Transverse colon (tissue), 4 donors: Measurements from ENCODE around the gene RAB11FIP5. TPM values are rescaled to one million over a fixed set of nuclear protein-coding genes. Genes with fewer than 3 reads are reported as not detected.

Experiments
- DNase-seq: peaks from one replicate; pipeline ENCODE4 v3.0.0-alpha.2; 2019
- H3K27ac ChIP-seq, 4 donors: fragments of 200-600 bp; sonication (generic); 2 replicates each; pipeline ENCODE4 v1.5.1; 2016 to 2018; ENCODE audit warnings: inconsistent platforms in 4 of 4
- H3K27me3 ChIP-seq: fragments of 200-600 bp; sonication (generic); 2 replicates; pipeline ENCODE4 v1.5.1; 2017; ENCODE audit warnings: inconsistent platforms
- H3K36me3 ChIP-seq, 4 donors: fragments of 200-600 bp; sonication (generic); 2 replicates each; pipeline ENCODE4 v1.5.1; 2017 to 2019; ENCODE audit warnings: inconsistent platforms in 4 of 4
- H3K4me1 ChIP-seq, 4 donors: fragments of 200-600 bp; sonication (generic); 2 replicates each; pipeline ENCODE4 v1.5.1; 2017 to 2020; ENCODE audit warnings: inconsistent platforms in 4 of 4
- H3K4me3 ChIP-seq, 4 donors: fragments of 200-600 bp; sonication (generic); 1 replicate in 1 of 4; 2 replicates in 3 of 4; pipeline versions ENCODE4 v1.5.1 to v1.6.1; 2017 to 2019; ENCODE audit warnings: inconsistent platforms in 4 of 4
- H3K9me3 ChIP-seq, 2 donors: fragments of 200-600 bp; sonication (generic); 2 replicates each; pipeline ENCODE4 v1.5.1; 2017 to 2019; ENCODE audit warnings: inconsistent platforms in 2 of 2
- EP300 ChIP-seq: sonication (generic); formaldehyde crosslinking; IDR thresholded peaks from one replicate; pipeline ENCODE4 v1.6.1; 2017; ENCODE audit warnings: antibody characterized with exemption, low read depth
- POLR2A ChIP-seq: fragments of 450-650 bp; IDR thresholded peaks from one replicate; pipeline ENCODE4 v1.6.1; 2016; ENCODE audit warnings: antibody characterized with exemption, mild to moderate bottlenecking, moderate library complexity
- POLR2AphosphoS5 ChIP-seq, 3 donors: sonication (generic); formaldehyde crosslinking; IDR thresholded peaks; one replicate each; pipeline ENCODE4 v1.6.1; 2016; ENCODE audit warnings: antibody characterized with exemption in 3 of 3
- WGBS, 2 donors: methylation state at CpG; one replicate each; pipeline ENCODE4 v1.1.5; 2018; ENCODE audit warnings: low coverage in 1 of 2; 5-methylcytosine and 5-hydroxymethylcytosine counted together
- in situ Hi-C, 4 donors: fragments of 200-750 bp; cut with MboI; loops; one replicate each; pipeline versions ENCODE4 v1.15.0 to v1.15.1; 2017; ENCODE audit warnings: low sequenced_read_pairs in 3 of 4, low pct_ligation_motif_present in 1 of 4, low pct_unique_long_range_greater_than_20kb in 1 of 4
- intact Hi-C: fragments of 100-400 bp; cut with DNase I; formaldehyde crosslinking; loops from one replicate; pipeline ENCODE4 v1.15.1; 2023; ENCODE audit warnings: low total_unique reads
- total RNA-seq, 4 donors: library from RNA; depleted of rRNA; stranded (reverse); fragments of >200 nt; gene quantifications; one replicate each; pipeline ENCODE4 v1.1.0, GENCODE V29; 2016
- TF ChIP-seq, protein P1 (sequence below), 5 experiments: fragments of 200-600 bp in 3 of 5; fragments of 450-650 bp in 2 of 5; sonication (generic) in 3 of 5; IDR thresholded peaks; 1 replicate in 2 of 5; 2 replicates in 3 of 5; pipeline ENCODE4 v1.5.1; 2016 to 2017; ENCODE audit warnings: antibody characterized with exemption in 5 of 5, inconsistent platforms in 3 of 5, mild to moderate bottlenecking in 2 of 5, moderate library complexity in 1 of 5

Gene RAB11FIP5
- total RNA-seq, 4 donors from 2014 or later: 22.7 to 31.0 (median 26.9) TPM

DNA sequence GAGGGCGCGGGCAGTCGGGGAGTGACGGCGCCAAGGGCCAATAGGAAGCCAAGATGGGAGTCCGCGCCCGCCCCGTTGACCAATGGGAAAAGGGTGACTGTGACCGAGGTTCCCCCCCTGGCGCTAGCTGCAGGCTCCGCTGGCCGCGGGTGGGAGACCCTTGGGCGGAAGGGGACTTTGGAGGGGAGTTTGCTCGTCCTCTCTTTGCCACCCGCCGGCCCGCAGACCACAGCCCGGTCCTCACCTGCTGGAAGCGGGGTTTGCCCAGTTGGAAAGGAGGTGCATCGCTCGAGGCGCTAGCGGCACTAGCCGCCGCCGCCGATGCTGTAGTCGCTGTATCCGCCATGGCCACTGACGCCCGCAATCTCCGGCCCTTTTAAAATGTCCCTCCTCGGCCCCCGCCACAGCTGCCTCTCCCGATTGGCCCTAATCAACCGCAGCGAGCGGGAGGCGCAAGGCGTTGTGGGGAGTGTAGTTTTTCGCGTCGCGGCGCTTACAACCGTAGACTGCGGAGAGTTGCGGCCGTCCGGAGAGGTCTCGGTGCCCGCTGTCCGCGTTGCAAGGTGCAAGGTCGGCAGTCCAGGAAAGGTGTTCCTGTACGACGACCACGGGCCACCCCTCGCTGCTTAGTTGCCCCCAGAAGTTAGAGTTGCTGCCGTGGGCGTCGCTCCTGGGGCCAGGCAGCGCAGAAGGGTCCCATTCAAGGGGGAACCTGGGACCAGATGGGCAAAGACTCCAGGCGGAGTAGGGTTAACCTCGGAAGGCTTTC lies 41.2 kb downstream of the RAB11FIP5 start, which contains the start of gene SFXN5:
TSS of gene SFXN5 (minus strand) at position 353 of the 769 bp plus-strand sequence. CDS start at position 346, 7 bp downstream.
- in situ Hi-C loops (no loop called here), intact Hi-C loops (loop anchor here (2.0 to 5.0 kb wide), 2 partner anchors 43 to 106 kb away; no protein-coding TSS in a partner anchor)
- peak; percentile 35 to 77 (median 77) for TF ChIP-seq POLR2AphosphoS5 (IDR thresholded peaks at IDR 0.05)
- TF ChIP-seq, protein P1, sequence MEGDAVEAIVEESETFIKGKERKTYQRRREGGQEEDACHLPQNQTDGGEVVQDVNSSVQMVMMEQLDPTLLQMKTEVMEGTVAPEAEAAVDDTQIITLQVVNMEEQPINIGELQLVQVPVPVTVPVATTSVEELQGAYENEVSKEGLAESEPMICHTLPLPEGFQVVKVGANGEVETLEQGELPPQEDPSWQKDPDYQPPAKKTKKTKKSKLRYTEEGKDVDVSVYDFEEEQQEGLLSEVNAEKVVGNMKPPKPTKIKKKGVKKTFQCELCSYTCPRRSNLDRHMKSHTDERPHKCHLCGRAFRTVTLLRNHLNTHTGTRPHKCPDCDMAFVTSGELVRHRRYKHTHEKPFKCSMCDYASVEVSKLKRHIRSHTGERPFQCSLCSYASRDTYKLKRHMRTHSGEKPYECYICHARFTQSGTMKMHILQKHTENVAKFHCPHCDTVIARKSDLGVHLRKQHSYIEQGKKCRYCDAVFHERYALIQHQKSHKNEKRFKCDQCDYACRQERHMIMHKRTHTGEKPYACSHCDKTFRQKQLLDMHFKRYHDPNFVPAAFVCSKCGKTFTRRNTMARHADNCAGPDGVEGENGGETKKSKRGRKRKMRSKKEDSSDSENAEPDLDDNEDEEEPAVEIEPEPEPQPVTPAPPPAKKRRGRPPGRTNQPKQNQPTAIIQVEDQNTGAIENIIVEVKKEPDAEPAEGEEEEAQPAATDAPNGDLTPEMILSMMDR (IDR thresholded peaks at IDR 0.05): peak in 3 of 5 experiments; percentile 28 to 47 (median 39)
- TF ChIP-seq EP300: no peak
- peak; percentile 82 for TF ChIP-seq POLR2A
- 1% methylated on average over 49 of the region's 67 CpGs; no CpG with 5 or more reads in 1 of the 2 donors for WGBS, 2 donors
- H3K9me3 ChIP-seq: no peaks in the 10 kb centered on the region
- DNase-seq: peak; percentile 99
- peak within 1 kb of the TSS; percentile 94 to 97 (median 96) for H3K27ac ChIP-seq
- H3K27me3 ChIP-seq: no peaks in the 10 kb centered on the region
- no peaks in the 10 kb centered on the region for H3K36me3 ChIP-seq
- H3K4me3 ChIP-seq: peak within 1 kb of the TSS; percentile 70 to 94 (median 85)
- peaks cover 12 to 26% (median 20%) of the 10 kb centered on the region in 4 donors for H3K4me1 ChIP-seq

DNA sequence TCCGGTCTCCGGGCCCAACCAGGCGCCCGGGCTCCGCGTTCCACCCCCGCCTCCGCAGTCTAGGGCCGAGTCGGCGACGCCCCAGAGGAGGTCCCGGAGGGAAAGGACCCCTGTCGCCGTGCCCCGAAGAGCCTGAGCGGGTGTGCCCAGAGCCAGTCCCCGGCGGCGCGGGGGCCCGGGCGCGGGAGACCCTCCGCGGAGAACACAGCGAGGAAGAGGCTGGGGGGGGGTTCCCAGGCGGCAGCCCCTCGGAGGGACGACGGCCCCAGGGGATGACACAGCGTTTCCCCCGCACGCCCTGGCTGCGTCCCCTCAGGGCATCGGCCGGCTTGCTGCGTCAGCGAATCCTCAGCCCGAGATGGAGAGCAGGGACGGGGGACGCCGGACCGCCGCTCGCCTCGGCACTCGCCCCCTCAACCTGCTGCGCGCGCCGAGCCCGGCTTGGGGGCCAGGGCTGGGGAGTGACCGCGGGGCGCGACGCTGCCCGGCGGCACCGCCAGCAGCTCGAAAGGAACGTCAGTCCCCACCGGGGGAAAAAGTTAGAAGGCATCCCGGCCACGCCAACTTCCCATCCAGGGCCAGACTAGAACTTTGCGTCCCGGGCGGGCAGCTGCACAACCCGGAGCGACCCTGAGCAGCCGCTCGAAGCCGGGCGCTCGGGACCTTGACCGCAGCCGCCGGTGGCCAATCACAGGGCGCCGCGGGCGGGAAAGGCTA lies 41.9 kb downstream of the RAB11FIP5 start:
- no peaks in the 10 kb centered on the region for H3K36me3 ChIP-seq
- intact Hi-C loops (loop anchor here (1.0 to 5.0 kb wide), 3 partner anchors 22 to 106 kb away; no protein-coding TSS in a partner anchor), in situ Hi-C loops (no loop called here)
- H3K9me3 ChIP-seq: no peaks in the 10 kb centered on the region
- 0% methylated on average over 78 of the region's 83 CpGs; no CpG with 5 or more reads in 1 of the 2 donors for WGBS, 2 donors
- peak overlapping the region; percentile 94 to 97 (median 96) for H3K27ac ChIP-seq
- DNase-seq: peak; percentile 54
- peak overlapping the region; percentile 70 to 94 (median 85) for H3K4me3 ChIP-seq
- no peaks in the 10 kb centered on the region for H3K27me3 ChIP-seq
- peaks cover 12 to 26% (median 20%) of the 10 kb centered on the region in 4 donors for H3K4me1 ChIP-seq
- TF ChIP-seq, protein P1 (IDR thresholded peaks at IDR 0.05): no peak
- peak; percentile 80 for TF ChIP-seq POLR2A
- no peak for TF ChIP-seq EP300
- peak; percentile 62 to 74 (median 73) for TF ChIP-seq POLR2AphosphoS5 (IDR thresholded peaks at IDR 0.05)

DNA sequence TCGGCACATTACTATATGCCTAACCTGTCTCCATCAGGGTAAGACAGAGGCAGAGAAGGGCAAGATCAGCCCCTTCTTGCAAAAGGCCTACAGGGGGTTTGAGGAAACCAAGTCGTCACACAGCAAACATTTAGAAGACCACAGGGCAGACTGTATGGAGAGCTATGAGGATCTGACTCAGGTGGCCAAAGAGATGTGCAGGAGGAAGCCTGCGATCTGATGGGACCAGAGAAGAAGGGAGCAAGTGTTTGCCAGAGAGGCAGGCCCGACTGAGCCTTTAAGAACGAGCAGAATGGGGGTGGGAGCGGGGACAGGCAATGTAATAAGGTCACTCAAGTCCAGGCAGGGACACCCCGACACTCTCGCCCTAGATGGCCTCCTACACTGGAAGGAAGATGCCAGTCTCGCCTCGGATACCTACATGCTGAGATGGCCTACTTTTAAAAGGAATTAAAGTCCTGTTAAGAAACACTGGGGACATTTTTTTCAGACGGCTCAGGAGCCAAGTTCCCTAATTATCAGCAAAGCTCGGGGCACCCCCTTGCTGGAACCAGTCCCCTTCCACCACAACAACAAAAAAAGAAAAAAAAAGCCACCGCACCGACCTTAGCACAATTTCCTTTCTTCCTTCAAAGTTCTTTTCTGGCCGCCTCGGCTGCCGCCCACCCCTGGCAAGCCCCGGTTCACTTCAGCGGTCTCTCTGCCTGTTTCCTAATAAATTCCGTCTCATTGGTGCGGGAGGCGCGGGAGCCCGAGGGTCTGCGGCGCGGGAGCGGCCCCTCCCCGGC lies 42.7 kb downstream of the RAB11FIP5 start:
- H3K9me3 ChIP-seq: no peaks in the 10 kb centered on the region
- in situ Hi-C loops (no loop called here), intact Hi-C loops (loop anchor here (1.0 to 5.0 kb wide), 3 partner anchors 22 to 107 kb away; no protein-coding TSS in a partner anchor)
- H3K27me3 ChIP-seq: no peaks in the 10 kb centered on the region
- peak overlapping the region; percentile 94 to 97 (median 96) for H3K27ac ChIP-seq
- DNase-seq: no peak
- peaks cover 12 to 26% (median 21%) of the 10 kb centered on the region in 4 donors for H3K4me1 ChIP-seq
- H3K4me3 ChIP-seq: peak overlapping the region; percentile 70 to 94 (median 85)
- no peak for TF ChIP-seq POLR2A
- TF ChIP-seq EP300: no peak
- TF ChIP-seq POLR2AphosphoS5 (IDR thresholded peaks at IDR 0.05): no peak
- TF ChIP-seq, protein P1 (IDR thresholded peaks at IDR 0.05): no peak
- H3K36me3 ChIP-seq: no peaks in the 10 kb centered on the region
- WGBS, 2 donors: 12 to 13% methylated on average over 4 to 28 of the region's 29 CpGs
